Activated T-cell treated with anti-CD3 and anti-CD28 coated beads for 48 hours (primary cell): ENCODE measurements around the gene FGD5.

Experiments
- DNase-seq: peaks from one replicate; pipeline ENCODE4 v3.0.0-alpha.2; 2020; ENCODE audit warnings: low read depth

The FGD5 gene

DNA sequence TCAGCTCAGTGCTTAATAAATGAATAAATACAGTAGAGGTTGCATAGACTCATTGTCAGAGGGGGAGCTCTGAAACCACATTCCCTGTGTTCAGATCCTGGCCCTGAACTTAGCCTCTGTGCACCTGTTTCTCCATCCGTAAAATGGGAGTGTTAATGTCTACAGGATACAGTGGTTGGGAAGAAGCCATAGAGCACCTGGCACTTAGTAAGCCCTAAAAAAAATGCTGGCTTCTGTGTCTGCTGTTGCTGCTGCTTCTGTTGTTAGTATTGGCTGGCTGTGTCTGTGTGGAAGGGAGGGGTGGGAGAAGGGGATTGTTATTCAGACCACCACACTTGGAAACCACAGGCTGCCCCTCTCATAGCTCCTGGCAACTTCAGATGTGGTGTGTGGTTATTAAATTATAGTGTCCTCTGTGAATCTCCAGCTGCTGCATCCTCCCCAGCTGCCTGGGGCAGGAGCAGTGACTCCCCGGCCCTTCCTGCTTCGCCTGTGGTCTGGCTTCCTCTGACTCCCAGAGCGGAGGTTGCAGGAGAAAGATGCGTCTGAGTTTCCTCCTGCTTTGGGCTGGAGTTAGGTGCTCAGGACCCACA is 31.0 kb downstream of the FGD5 start:
- DNase-seq: no peak

DNA sequence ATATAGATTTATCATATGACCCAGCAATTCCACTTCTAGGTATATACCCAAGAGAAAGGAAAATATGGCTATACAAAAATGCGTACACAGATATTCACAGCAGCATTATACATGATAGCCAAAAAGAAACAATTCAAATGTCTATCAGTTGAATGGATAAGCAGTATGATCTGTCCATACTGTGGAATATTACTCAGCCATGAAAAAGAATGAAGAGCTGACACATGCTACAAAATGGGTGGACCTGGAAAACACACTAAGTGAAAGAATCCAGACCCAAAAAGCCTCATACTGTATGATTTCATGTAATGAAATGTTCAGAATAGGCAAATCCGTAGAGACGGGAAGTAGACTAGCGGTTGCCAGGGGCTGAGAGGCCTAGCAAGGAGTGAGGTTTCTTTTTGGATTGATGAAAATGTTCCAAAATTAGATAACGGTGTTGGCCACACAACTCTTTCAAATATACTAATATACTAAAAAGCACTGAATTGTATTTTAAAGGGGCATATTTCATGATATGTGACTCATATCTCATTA is 33.4 kb downstream of the FGD5 start:
- DNase-seq: no peak

DNA sequence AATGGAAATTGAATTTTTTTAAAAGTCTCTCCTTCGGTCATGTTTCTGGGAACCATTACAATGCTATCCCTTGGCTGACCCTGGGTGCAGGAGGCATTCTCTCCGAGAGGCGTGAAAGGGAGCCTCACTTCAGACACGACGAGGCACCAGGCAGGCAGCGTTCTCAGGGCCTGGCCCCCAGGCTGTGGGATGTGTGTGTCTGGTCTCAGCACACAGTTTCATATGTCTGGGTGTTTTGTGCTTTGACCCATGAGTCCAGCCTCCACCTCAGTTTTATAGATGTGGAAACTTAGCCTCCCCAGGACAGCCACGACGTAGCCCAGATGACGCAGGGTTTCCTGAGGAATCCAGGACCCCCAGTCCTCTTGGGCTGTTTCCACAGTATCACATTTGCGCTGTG is 34.0 kb downstream of the FGD5 start:
- no peak for DNase-seq

DNA sequence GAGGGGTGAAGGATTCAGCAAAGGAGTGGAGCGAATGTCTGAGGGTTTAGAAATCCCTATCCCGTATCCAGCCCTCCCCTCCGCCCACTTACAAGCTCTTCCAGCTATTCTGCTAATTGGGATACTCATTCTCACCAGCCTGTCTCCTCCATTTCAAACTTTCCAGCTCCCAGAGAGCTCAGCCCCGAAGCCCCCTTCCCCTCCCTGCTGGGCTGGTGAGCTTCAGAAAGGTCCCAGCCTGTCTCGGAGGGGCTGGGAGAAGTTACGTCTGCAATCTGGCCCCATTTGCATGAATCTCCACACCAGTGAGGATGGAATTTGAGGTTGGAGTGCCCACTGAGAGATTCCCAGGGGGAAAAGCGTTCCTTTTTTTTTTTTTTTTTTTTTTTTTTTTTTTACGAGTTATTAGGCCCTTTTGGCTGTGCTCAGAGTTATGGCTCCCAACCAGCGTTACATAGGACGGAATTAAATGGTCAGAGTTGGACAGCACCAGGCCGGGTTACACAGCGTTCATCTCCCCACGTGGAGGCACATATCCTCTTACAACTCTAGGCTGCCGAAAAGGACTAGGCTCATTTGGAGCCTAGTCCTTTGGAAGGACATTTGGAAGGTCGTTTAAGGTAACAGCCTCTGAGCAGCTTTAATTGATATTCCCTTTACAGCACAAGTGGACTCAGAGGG is 34.6 kb downstream of the FGD5 start:
- no peak for DNase-seq

DNA sequence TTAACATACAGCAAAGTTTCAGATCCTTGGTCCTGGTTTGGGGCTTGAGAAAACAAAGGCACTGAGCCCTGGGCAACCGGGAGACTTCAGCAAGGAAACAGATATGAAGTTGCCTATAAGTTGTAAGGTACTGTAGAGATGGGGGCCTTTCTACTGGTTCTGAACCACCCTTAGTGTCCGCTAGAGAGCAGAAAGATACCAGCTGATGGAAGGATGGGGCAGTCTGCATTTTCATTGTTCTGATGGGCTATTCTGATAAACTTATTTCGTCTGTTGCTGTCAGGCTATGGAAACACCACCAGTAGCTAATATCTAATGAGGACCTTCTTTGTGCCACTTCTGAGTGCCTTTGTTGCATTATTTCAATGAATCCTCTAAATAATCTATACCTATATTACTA is 38.7 kb downstream of the FGD5 start:
- DNase-seq: no peak

DNA sequence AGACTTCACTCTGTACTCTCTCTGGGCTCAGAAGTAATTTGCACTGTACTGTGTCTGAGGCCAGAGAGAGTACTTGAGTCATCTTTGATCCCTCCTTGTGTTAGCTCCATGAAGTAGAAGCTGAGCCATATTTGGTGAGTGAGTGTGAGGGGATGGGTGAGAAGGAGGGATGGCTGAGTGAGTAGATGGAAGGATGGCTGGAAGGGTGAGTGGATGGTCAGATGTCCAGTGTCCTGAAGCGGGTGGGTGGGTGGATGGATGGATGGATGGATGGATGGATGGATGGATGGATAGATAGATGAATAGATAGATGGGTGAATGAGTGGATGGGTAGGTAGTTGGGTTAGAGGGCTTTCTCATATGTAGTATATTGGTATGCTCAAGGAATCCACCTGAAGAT is 39.3 kb downstream of the FGD5 start:
- DNase-seq: no peak

DNA sequence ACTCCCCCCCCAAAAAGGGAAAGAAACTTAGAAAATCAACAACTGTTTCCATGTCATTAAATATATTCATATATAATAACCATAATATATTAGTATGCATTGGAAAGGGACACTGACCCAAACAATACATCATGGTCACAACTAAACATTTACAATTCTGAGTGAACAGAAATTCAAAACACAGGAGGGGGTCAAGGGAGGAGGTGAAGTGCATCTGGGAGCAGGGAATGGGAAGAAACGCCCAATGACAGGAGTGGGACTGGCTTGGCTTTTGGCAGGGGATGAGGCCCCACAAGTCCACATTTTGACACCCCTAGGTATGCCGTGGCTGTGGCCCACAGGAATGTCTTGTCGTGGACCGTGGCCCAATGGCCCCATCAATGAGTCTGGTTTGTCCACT is 41.1 kb downstream of the FGD5 start:
- no peak for DNase-seq

DNA sequence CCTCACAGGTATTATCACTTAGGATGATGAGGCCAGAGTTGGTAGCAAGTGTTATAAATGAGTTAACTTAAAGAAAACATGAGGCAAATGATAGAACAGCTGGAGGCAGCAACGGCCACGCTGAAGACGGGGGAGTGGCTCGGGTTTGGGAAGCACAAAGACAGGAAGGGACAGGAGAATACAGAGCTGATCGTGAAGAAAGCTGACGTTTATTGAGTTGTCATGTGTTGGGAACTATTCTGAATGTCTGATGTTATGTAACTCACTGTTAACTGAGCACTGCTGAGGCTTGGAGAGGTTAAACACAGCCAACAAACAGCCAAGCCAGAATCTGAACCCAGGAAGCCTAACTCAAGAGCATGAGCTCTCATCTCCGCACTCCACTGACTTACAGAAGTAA is 42.3 kb downstream of the FGD5 start:
- DNase-seq: no peak

DNA sequence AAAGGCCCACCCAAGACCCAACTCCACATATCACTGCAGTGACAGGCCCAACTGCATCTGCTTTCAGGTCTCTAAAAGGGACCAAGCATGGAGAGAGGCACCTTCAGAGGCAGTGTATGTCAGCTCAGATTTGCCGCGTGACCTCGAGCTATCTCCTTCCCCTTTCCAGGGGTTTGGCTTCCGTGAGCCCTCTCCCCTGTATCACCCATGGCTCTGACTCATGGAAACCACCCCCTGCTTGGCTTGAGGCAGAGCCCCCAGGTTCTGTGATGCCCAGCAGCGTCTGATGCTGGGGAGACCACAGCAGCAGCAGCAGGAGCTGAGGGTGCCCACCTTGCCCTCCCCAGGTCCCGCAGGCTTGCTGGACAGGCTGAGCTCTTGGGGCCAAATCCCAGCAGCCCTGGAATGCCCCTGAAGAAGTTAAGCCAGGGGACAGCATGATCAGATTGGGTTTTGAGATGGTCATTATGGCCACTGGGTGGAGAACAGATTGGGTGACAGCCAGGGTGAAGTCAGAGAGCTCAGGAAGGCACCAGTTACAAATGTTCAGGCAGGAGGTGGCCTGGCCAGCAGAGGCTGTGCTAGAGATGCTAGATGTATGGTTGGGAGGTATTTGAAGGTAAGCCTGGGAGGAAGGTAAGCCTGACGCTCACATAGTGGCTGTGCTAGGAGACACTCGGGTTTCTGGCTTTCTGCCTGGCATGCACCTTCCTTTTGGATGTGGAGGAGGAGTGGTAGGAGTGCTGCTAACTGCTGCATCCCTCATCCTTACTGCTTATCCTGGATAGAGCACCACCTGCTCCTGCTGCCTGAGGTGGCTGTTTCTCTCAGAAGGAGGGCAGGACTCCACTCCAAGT is 42.9 kb downstream of the FGD5 start:
- DNase-seq: no peak

DNA sequence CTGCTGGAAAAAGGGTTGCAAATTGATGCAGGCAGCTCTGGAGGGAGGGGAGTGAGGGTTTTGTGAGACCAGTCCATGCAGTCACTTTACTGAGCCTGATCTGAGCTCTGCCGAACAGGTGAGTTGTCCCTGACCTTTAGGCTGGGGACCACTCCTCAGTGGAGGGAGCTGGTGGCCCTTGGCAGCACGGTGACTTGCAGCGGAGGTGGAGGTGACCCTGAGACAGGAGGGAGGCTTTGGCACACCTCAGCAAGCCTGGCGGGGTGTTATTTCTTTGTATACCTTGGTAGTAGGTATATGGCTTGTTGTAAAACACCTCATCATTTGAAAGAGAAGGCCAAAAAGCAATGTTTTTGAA is 43.5 kb downstream of the FGD5 start:
- DNase-seq: no peak

DNA sequence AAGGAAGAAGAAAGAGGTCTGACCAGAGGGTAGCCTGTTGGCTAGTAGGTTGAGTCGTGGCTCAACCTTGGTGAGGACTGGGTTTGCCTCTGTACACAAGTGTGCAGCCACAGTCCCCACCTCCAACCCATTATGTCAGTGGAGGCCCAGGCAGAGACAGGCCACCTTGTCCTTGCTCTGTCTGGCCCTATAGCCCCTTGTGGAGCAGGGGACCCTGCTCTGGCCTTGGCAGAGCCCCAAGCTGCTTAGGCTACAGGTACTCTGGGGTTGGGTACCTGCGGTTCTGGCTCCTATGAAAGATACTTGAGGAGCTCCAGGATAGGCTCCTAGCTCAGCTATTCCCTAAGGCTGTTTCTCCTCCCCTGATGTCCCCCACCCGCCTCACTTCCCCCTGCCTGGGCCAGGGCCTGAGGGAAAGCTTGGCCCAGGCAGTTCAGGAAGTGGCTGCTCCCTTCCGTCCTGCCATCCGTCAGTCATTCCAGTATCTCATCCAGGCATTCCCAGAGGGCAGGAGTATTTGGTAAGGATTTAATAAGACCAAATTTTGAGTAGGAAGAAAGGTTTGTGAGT is 44.0 kb downstream of the FGD5 start:
- no peak for DNase-seq

DNA sequence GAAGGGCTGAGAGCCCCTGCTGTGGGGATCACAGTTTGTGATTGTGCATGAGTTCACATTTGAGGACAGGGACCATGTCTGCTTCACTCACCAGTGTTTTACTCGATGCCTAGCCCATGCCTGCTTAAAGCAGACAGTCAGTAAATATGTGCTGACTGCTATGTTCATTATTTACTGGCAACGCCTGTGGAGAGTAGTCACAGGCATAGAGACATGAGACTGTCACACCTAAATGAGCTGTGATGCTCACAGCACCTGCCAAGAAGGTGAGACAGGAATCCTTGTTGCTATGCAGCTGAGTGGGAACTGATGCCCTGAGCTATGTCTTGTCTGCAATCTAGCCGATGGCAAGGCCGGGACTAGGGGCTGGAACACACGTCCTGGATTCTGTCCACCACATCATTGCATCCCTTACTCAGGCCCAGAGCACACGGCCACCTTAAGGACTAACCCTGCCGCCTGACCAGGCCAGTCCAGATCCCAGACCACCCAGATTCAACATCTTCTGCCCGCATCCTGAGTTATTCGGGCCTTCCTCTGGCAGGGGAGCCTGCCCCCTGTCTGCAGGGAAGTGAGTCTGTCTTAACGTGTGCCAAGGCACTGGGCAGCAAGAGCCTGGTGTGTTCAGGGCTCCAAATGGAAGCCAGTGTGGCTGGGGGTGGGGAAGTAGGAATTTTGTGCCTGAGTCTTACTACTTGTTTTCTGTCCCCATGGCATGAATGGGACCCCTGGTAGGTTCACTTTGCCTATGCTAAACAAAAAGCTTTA is 44.8 kb downstream of the FGD5 start:
- no peak for DNase-seq

DNA sequence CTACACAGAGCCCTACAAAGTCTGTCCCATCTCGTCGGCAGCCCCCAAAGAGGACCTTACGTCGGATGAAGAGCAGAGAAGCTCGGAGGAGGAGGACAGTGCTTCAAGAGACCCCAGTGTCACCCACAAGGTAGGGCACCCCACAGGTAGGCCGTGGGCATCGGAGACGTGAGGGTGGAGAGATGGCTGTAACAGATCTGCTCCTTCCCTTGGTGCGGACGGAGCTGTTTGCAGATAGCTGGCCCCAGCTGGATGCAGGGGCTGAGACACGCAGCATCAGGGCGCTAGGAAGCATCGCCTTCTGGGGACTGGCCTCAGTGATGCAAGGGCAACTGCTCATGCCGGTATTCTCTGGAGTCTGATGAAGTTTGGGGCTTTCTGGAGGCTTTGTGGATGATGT is 45.4 kb downstream of the FGD5 start:
- DNase-seq: no peak

DNA sequence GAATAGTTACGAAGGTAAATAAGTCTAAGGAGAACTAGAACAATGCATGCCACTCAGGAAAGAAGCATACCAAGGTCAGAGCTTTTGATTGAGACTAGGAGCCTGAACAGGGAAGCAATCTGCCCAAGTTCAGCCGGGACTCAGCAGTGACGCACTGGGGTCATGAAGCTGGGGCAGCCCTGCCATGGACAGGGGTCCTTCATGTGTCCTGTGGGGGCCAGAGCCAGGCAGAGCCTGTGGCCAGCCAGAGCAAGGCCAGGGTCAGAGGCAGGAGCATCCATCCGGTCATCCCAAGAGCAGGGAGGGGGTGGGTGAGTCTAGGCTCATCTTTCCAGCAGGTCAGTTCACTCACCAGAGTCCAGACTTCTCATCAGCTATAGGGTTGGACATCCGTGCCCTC is 47.9 kb downstream of the FGD5 start:
- DNase-seq: no peak

DNA sequence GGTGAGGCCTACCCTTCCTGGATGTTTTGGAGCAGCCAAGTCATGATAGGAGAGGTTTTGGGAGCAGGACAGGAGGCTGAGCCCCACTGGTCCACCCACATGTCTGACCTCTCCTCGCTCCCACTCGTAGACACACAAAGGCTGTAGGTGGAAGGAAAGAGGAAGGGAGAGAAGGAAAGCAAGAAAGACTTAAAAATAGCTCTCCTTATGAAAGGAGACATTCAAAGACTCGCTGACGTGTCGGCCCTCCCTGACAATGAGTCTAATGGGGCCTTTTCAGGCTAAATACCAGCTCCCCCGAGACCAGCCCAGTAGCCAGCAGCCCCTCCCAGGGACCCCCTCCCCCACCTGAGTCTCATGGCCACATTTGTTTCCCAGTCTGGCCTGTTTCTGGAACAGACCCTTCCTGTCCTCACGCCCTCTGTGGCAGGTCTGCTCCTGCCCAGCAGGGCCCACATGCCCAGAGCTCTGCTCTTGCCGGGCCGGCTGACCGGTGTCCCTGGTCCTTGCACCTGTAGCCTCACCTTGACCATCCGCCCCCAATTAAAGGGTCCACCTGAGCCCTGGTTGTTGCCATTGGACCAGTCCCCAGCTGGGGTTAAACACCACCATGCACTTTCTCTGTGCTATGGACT is 49.3 kb downstream of the FGD5 start:
- no peak for DNase-seq

DNA sequence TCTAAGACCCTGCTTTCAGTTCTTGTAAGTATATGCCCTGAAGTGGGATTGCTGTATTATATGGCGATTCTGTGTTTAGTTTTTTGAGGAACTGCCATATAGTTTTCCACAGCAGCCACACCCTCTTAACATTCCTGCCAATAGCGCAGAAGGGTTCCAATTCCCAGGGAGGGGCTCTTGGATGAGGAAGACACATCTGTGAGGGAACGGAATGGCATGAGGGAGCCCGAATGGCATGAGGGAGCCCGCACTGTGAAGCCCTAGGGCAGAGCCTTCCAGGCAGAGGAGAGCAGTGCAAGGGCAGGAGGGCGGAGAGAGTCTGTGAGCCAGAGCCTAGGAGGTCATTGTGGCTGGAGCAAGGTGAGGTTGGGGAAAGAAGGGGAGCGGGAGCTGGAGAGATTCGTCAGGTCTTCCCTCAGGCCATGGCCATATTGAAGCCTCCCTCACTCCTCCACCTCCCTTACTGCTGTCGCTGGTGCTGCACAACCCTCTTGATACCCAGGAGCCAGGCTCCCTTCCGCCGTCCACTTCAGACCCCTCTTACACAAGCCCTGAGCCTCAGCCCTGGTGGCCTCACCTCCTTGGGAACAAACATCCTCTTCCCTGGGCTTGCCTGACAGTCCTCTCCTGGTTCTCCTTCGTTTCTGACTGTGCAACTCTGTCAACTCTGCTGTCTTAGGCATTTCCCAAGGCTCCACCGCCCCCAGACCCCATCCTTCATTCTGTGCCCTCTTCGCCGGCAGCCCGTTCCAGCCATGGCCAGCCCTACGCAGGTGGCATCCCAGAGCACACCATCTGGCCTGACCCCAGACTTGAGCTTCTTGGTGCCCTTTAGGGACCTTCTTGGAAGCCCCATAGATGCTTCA is 51.4 kb downstream of the FGD5 start:
- DNase-seq: no peak

DNA sequence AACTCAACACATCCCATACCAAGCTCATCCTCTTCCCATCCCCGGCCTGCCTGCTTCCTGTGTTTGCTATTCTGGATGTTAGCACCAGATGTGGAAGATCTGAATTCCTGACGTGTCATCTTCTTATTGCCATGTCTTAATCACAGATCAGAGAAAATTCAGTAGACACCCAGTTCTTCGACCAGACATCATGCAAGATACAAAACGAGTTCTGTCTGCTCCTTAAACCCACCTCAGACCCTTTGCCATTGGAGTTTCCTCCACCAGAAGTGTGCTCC is 52.0 kb downstream of the FGD5 start:
- DNase-seq: no peak

DNA sequence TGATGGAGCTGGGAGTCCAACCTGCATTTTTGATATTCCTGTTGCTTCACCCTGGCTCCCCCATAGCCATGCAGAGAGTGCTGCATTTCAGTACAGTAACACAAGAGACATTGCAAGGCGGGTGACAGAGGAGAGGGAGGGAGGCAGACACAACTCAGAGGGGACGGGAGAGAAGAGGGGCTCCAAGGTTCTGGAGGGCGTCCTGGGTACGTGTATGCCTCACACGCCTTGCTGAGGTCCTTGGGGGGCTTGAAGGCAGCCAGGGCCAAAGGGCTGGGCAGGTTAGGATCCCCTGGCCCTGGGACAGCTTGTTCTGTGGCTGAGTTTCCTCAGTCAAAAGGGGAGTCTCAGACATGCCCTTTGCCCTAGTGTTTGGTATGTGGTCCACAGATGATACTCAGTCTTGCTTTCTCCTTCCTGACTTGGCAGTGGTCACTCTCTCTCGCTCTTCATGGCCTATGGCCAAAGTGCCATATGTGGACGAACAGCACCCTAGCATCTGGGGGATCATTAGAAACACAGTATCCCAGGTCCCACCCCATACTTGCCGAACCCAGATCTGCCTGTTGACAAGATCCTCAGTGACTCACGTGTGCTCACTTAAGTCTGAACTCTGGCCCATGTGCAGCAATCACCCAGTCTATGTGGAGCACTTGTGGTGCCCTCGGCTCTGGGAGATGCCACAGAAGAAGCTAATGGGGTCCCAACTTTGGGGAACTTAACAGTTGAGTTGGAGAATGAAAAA is 52.9 kb downstream of the FGD5 start:
- no peak for DNase-seq

DNA sequence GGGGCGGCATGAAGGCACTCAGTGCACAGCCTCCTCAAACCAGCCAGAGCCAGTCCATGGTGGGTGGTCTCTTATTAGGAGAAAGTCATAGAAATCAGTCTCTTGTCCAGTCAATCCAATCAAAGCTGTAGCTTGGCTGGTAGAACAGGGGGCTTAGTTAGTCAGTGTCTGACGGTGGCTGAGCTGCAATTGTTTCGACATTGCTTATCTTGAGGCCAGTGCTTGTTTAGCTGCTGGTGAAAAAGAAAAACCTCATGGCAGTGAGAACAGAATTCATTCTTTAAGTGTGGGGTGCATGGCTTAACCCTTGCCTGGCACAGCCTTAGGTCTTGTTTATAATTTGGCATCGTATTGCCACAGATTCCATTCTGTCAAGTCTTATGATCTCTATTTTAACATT is 53.9 kb downstream of the FGD5 start:
- DNase-seq: no peak

DNA sequence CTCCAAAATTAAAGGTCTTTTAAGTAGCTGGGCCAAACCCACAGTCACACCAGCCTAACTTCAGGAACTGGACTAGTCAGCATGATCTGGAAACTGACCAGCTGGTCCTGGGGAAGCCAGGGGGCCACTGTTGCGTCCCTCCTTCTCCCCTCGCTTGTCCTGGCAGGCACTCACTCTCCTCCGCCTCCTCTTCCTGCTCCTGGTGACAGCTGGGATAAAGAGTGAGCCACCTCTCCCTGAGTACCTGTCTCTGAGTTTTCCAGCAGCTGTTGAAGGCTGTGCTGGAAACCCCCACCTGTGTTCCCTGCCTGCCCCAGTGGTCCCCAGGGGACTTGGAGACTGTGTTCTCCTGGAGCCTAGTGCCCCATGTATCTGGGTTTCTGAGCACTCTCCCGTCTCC is 56.0 kb downstream of the FGD5 start:
- DNase-seq: no peak
